Gastrocnemius medialis (tissue), 4 donors: ENCODE results near the gene PPP2R1A.

Experiments used
- POLR2A ChIP-seq, 2 donors: fragments of 450-650 bp; IDR thresholded peaks; one replicate each; pipeline ENCODE4 v1.6.1; 2017; ENCODE audit warnings: antibody characterized with exemption in 2 of 2, mild to moderate bottlenecking in 2 of 2, moderate library complexity in 2 of 2
- TF ChIP-seq, protein P1 (sequence below), 5 experiments: fragments of 450-650 bp in 3 of 5; fragments of 200-600 bp in 2 of 5; sonication (generic) in 2 of 5; IDR thresholded peaks in 4 of 5; conservative IDR thresholded peaks in 1 of 5; 1 replicate in 4 of 5; 2 replicates in 1 of 5; pipeline ENCODE4 v1.5.1; 2016 to 2019; ENCODE audit warnings: antibody characterized with exemption in 5 of 5, mild to moderate bottlenecking in 3 of 5, moderate library complexity in 3 of 5

DNA sequence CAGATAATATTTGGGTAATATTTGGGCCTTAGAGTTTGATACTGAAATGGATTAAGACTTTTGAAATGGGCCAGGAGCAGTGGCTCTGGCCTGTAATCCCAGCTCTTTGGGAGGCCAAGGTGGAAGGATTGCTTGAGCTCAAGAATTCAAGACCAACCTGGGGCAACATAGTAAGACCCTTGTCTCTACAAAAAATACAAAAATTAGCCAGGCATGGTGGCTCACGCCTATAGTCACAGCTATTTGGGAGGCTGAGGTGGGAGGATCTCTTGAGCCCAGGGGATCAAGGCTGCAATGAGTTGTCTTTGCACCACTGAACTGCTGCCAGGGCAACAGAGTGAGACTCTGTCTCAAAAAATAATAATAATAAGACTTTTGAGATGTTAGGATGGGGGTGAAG lies 17.5 kb upstream of the PPP2R1A start:
- TF ChIP-seq, protein P1, sequence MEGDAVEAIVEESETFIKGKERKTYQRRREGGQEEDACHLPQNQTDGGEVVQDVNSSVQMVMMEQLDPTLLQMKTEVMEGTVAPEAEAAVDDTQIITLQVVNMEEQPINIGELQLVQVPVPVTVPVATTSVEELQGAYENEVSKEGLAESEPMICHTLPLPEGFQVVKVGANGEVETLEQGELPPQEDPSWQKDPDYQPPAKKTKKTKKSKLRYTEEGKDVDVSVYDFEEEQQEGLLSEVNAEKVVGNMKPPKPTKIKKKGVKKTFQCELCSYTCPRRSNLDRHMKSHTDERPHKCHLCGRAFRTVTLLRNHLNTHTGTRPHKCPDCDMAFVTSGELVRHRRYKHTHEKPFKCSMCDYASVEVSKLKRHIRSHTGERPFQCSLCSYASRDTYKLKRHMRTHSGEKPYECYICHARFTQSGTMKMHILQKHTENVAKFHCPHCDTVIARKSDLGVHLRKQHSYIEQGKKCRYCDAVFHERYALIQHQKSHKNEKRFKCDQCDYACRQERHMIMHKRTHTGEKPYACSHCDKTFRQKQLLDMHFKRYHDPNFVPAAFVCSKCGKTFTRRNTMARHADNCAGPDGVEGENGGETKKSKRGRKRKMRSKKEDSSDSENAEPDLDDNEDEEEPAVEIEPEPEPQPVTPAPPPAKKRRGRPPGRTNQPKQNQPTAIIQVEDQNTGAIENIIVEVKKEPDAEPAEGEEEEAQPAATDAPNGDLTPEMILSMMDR (IDR thresholded peaks at IDR 0.05 in 4 of 5, conservative IDR thresholded peaks at IDR 0.05 in 1 of 5) = no peak
- TF ChIP-seq POLR2A (IDR thresholded peaks at IDR 0.05) = no peak
